ENCODE results near the gene COL27A1.
"Not testable (repeated sequence)": the region's sequence is repeated elsewhere in the genome, so short reads cannot be mapped to it uniquely, and the experiment has no call there.

Gene COL27A1

GRCh38 chr9:114123031-114123977 is 32.0 kb upstream of the COL27A1 start:
- DNase-seq (ENCODE audit: low read depth) = no peak

- no peak for DNase-seq (ENCODE audit: low read depth)
These were observed 31.2 kb upstream of the COL27A1 start for GRCh38 chr9:114124138-114124537.

GRCh38 chr9:114124666-114125475 is 30.5 kb upstream of the COL27A1 start:
- no peak for DNase-seq (ENCODE audit: low read depth)

GRCh38 chr9:114125476-114126013 is 29.8 kb upstream of the COL27A1 start:
- no peak for DNase-seq (ENCODE audit: low read depth)

- no peak for DNase-seq (ENCODE audit: low read depth)
These were observed 28.9 kb upstream of the COL27A1 start for GRCh38 chr9:114126247-114127060.

- DNase-seq (ENCODE audit: low read depth) = not testable (repeated sequence)
These were observed 26.6 kb upstream of the COL27A1 start for GRCh38 chr9:114128759-114129158.

- no peak for DNase-seq (ENCODE audit: low read depth)
These were observed 25.2 kb upstream of the COL27A1 start for GRCh38 chr9:114130141-114130540.

GRCh38 chr9:114130624-114131277 is 24.6 kb upstream of the COL27A1 start:
- DNase-seq (ENCODE audit: low read depth) = no peak

- DNase-seq (ENCODE audit: low read depth) = no peak
These were observed 23.4 kb upstream of the COL27A1 start for GRCh38 chr9:114131808-114132549.

GRCh38 chr9:114132550-114132918 is 22.8 kb upstream of the COL27A1 start:
- no peak for DNase-seq (ENCODE audit: low read depth)

GRCh38 chr9:114134827-114135396 is 20.4 kb upstream of the COL27A1 start:
- DNase-seq (ENCODE audit: low read depth) = no peak

GRCh38 chr9:114137831-114138230 is 17.5 kb upstream of the COL27A1 start:
- DNase-seq (ENCODE audit: low read depth) = no peak

- no peak for DNase-seq (ENCODE audit: low read depth)
These were observed 16.8 kb upstream of the COL27A1 start for GRCh38 chr9:114138552-114138971.

GRCh38 chr9:114139071-114139470 is 16.3 kb upstream of the COL27A1 start:
- DNase-seq (ENCODE audit: low read depth) = no peak

- no peak for DNase-seq (ENCODE audit: low read depth)
These were observed 14.9 kb upstream of the COL27A1 start for GRCh38 chr9:114140401-114140800.

- DNase-seq (ENCODE audit: low read depth) = no peak
These were observed 14.5 kb upstream of the COL27A1 start for GRCh38 chr9:114140850-114141249.

GRCh38 chr9:114141553-114142402 is 13.6 kb upstream of the COL27A1 start:
- DNase-seq (ENCODE audit: low read depth) = no peak

- no peak for DNase-seq (ENCODE audit: low read depth)
These were observed 12.1 kb upstream of the COL27A1 start for GRCh38 chr9:114143234-114143633.

GRCh38 chr9:114146735-114147134 is 8.6 kb upstream of the COL27A1 start:
- DNase-seq (ENCODE audit: low read depth) = no peak
